ENCODE results near the gene C12orf57. TPM values are rescaled to one million over a fixed set of nuclear protein-coding genes. Genes with fewer than 3 reads are reported as not detected.

C12orf57 gene
- total and polyA plus RNA-seq, 2 experiments from 2014 or later: 204 to 262 TPM

DNA sequence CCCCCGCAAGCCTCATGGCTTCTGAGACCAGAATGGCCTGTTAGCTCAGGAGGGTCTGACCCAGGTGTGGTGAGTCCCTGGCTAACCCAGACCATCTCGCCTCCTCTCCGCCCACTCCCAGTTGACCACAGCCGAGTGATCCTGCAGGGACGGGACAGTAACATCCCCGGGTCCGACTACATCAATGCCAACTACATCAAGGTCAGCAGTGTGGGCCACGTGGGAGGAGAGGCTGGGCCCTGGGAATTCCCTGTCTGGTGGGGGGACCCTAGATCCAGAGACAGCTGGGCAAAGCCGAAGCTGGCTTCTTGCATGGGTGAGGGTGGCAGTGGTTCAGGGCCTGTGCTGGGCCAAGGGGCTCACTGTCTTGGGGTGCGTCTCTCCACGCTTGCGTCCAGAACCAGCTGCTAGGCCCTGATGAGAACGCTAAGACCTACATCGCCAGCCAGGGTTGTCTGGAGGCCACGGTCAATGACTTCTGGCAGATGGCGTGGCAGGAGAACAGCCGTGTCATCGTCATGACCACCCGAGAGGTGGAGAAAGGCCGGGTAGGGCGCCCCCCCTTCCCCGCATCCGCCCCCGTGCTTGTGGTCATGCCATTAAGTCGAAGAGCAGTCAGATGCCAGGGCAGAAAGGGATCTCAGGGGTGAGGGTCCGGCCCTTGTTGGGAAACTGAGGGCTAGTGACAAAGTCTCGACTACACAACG is 12.4 kb downstream of the C12orf57 start:
- TF ChIP-seq CREB1 (CRISPR knock-in tag; IDR thresholded peaks at IDR 0.05; ENCODE audit: low read depth) (no peak), STAT1 (IDR thresholded peaks at IDR 0.05; ENCODE audit: unreplicated experiment) (no peak), EZH2 (IDR thresholded peaks at IDR 0.05; ENCODE audit: low read depth, unreplicated experiment) (no peak), EZH2phosphoT487 (IDR thresholded peaks at IDR 0.05; ENCODE audit: unreplicated experiment) (no peak), ZNF114 (CRISPR knock-in tag; IDR thresholded peaks at IDR 0.05) (no peak), ZNF331 (CRISPR knock-in tag; IDR thresholded peaks at IDR 0.05; ENCODE audit: low read depth) (no peak), JUNB (IDR thresholded peaks at IDR 0.05; ENCODE audit: unreplicated experiment) (no peak), POLR2AphosphoS5 (IDR thresholded peaks at IDR 0.05; ENCODE audit: low read depth) (no peak)
- TF ChIP-seq, protein P1, sequence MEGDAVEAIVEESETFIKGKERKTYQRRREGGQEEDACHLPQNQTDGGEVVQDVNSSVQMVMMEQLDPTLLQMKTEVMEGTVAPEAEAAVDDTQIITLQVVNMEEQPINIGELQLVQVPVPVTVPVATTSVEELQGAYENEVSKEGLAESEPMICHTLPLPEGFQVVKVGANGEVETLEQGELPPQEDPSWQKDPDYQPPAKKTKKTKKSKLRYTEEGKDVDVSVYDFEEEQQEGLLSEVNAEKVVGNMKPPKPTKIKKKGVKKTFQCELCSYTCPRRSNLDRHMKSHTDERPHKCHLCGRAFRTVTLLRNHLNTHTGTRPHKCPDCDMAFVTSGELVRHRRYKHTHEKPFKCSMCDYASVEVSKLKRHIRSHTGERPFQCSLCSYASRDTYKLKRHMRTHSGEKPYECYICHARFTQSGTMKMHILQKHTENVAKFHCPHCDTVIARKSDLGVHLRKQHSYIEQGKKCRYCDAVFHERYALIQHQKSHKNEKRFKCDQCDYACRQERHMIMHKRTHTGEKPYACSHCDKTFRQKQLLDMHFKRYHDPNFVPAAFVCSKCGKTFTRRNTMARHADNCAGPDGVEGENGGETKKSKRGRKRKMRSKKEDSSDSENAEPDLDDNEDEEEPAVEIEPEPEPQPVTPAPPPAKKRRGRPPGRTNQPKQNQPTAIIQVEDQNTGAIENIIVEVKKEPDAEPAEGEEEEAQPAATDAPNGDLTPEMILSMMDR (conservative IDR thresholded peaks at IDR 0.05; ENCODE audit: low read depth in 2 of 2): no peak
- TF ChIP-seq, protein P2, sequence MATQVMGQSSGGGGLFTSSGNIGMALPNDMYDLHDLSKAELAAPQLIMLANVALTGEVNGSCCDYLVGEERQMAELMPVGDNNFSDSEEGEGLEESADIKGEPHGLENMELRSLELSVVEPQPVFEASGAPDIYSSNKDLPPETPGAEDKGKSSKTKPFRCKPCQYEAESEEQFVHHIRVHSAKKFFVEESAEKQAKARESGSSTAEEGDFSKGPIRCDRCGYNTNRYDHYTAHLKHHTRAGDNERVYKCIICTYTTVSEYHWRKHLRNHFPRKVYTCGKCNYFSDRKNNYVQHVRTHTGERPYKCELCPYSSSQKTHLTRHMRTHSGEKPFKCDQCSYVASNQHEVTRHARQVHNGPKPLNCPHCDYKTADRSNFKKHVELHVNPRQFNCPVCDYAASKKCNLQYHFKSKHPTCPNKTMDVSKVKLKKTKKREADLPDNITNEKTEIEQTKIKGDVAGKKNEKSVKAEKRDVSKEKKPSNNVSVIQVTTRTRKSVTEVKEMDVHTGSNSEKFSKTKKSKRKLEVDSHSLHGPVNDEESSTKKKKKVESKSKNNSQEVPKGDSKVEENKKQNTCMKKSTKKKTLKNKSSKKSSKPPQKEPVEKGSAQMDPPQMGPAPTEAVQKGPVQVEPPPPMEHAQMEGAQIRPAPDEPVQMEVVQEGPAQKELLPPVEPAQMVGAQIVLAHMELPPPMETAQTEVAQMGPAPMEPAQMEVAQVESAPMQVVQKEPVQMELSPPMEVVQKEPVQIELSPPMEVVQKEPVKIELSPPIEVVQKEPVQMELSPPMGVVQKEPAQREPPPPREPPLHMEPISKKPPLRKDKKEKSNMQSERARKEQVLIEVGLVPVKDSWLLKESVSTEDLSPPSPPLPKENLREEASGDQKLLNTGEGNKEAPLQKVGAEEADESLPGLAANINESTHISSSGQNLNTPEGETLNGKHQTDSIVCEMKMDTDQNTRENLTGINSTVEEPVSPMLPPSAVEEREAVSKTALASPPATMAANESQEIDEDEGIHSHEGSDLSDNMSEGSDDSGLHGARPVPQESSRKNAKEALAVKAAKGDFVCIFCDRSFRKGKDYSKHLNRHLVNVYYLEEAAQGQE (IDR thresholded peaks at IDR 0.05; ENCODE audit: unreplicated experiment): no peak
- TF ChIP-seq, protein P3, sequence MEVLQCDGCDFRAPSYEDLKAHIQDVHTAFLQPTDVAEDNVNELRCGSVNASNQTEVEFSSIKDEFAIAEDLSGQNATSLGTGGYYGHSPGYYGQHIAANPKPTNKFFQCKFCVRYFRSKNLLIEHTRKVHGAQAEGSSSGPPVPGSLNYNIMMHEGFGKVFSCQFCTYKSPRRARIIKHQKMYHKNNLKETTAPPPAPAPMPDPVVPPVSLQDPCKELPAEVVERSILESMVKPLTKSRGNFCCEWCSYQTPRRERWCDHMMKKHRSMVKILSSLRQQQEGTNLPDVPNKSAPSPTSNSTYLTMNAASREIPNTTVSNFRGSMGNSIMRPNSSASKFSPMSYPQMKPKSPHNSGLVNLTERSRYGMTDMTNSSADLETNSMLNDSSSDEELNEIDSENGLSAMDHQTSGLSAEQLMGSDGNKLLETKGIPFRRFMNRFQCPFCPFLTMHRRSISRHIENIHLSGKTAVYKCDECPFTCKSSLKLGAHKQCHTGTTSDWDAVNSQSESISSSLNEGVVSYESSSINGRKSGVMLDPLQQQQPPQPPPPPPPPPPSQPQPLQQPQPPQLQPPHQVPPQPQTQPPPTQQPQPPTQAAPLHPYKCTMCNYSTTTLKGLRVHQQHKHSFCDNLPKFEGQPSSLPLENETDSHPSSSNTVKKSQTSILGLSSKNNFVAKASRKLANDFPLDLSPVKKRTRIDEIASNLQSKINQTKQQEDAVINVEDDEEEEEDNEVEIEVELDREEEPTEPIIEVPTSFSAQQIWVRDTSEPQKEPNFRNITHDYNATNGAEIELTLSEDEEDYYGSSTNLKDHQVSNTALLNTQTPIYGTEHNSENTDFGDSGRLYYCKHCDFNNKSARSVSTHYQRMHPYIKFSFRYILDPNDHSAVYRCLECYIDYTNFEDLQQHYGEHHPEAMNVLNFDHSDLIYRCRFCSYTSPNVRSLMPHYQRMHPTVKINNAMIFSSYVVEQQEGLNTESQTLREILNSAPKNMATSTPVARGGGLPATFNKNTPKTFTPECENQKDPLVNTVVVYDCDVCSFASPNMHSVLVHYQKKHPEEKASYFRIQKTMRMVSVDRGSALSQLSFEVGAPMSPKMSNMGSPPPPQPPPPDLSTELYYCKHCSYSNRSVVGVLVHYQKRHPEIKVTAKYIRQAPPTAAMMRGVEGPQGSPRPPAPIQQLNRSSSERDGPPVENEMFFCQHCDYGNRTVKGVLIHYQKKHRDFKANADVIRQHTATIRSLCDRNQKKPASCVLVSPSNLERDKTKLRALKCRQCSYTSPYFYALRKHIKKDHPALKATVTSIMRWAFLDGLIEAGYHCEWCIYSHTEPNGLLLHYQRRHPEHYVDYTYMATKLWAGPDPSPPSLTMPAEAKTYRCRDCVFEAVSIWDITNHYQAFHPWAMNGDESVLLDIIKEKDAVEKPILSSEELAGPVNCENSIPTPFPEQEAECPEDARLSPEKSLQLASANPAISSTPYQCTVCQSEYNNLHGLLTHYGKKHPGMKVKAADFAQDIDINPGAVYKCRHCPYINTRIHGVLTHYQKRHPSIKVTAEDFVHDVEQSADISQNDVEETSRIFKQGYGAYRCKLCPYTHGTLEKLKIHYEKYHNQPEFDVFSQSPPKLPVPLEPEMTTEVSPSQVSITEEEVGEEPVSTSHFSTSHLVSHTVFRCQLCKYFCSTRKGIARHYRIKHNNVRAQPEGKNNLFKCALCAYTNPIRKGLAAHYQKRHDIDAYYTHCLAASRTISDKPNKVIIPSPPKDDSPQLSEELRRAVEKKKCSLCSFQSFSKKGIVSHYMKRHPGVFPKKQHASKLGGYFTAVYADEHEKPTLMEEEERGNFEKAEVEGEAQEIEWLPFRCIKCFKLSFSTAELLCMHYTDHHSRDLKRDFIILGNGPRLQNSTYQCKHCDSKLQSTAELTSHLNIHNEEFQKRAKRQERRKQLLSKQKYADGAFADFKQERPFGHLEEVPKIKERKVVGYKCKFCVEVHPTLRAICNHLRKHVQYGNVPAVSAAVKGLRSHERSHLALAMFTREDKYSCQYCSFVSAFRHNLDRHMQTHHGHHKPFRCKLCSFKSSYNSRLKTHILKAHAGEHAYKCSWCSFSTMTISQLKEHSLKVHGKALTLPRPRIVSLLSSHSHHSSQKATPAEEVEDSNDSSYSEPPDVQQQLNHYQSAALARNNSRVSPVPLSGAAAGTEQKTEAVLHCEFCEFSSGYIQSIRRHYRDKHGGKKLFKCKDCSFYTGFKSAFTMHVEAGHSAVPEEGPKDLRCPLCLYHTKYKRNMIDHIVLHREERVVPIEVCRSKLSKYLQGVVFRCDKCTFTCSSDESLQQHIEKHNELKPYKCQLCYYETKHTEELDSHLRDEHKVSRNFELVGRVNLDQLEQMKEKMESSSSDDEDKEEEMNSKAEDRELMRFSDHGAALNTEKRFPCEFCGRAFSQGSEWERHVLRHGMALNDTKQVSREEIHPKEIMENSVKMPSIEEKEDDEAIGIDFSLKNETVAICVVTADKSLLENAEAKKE (CRISPR knock-in tag; IDR thresholded peaks at IDR 0.05): no peak
- TF ChIP-seq, protein P4, sequence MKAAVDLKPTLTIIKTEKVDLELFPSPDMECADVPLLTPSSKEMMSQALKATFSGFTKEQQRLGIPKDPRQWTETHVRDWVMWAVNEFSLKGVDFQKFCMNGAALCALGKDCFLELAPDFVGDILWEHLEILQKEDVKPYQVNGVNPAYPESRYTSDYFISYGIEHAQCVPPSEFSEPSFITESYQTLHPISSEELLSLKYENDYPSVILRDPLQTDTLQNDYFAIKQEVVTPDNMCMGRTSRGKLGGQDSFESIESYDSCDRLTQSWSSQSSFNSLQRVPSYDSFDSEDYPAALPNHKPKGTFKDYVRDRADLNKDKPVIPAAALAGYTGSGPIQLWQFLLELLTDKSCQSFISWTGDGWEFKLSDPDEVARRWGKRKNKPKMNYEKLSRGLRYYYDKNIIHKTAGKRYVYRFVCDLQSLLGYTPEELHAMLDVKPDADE (IDR thresholded peaks at IDR 0.05): no peak
- H3K4me2 ChIP-seq: no peak overlapping the region
- no peaks in the 10 kb centered on the region for H4K20me1 ChIP-seq (replicated peaks; ENCODE audit: insufficient read depth)
- H3K4me3 ChIP-seq: no peak overlapping the region
- no peak overlapping the region for H2AFZ ChIP-seq
- peaks cover 3% of the 10 kb centered on the region; the same call in 1 of the 2 replicates for H3F3A ChIP-seq (replicated peaks; ENCODE audit: low read depth)
- no peaks in the 10 kb centered on the region for H3K9me3 Mint-ChIP-seq
- peak overlapping the region; percentile 31; the same call in 1 of the 2 replicates for H3K27ac Mint-ChIP-seq
- H3K79me2 ChIP-seq (replicated peaks; ENCODE audit: insufficient read depth): no peaks in the 10 kb centered on the region
- H3K4me1 Mint-ChIP-seq: peaks cover 35% of the 10 kb centered on the region
- no peaks in the 10 kb centered on the region for H3K27me3 ChIP-seq (ENCODE audit: insufficient read depth)
- no peak for DNase-seq (ENCODE audit: low spot score)
- no peak overlapping the region for H3K27ac ChIP-seq (ENCODE audit: low read depth)
- H3K9me2 ChIP-seq (ENCODE audit: insufficient read depth): no peaks in the 10 kb centered on the region
- ATAC-seq: no peak
- H3K36me3 ChIP-seq (ENCODE audit: insufficient read depth): no peaks in the 10 kb centered on the region
- H3K4me3 Mint-ChIP-seq: no peak overlapping the region
- H3K27me3 Mint-ChIP-seq (ENCODE audit: insufficient read depth, low read depth, poor library complexity): peaks cover 19% of the 10 kb centered on the region
- no peaks in the 10 kb centered on the region; the same call in 2 of the 3 replicates for H3K36me3 Mint-ChIP-seq (ENCODE audit: low read depth)
- peaks cover 22% of the 10 kb centered on the region for H3K4me1 ChIP-seq (ENCODE audit: insufficient read depth)
